HG02870 (cell line): ENCODE results near the gene L3MBTL3.
"Not testable (repeated sequence)": the region's sequence is repeated elsewhere in the genome, so short reads cannot be mapped to it uniquely, and the experiment has no call there.

Experiments
- ATAC-seq: cut with Tn5 transposase; IDR thresholded peaks from one replicate; pipeline ENCODE4 v1.9.1; 2021; ENCODE audit warnings: mild to moderate bottlenecking, moderate library complexity; ENCODE audit not compliant: unreplicated experiment

Gene L3MBTL3

DNA sequence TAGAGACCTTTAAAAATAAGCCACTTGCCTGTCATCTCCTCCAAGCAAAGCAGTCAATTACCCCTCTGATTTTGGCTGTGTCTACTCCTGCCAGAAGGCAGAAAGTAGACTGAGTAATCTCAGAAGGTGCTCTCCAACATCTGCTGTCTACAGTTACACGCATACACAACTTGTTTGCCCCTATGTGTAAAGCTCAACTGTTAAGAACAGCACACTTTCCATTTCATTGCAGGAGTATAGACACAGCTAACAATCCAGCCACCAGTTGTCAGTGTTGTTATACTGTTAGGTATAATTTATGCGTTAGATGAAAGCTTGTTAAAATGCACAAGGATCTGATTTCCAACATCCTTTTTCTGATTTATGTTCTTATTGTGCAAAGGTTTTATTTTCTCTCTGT, 116.2 kb downstream of the L3MBTL3 start:
- peak; percentile 30 for ATAC-seq

DNA sequence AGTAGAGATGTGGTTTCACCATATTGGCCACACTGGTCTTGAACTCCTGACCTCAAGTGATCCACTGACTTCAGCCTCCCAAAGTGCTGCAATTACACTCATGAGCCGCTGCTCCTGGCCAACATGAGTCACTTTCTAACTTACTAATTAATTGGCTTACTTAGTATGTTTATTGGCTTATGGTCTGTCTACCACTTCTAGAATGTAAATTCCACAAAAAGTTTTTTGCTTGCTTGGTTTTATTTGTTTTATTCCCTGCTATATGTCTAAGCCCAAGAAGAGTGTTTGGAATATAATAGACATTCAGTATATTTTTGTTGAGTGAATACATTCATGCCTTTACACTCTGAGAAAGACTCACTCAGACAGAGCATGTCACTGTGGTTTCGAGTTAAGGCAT, 118.4 kb downstream of the L3MBTL3 start:
- ATAC-seq, result no peak

DNA sequence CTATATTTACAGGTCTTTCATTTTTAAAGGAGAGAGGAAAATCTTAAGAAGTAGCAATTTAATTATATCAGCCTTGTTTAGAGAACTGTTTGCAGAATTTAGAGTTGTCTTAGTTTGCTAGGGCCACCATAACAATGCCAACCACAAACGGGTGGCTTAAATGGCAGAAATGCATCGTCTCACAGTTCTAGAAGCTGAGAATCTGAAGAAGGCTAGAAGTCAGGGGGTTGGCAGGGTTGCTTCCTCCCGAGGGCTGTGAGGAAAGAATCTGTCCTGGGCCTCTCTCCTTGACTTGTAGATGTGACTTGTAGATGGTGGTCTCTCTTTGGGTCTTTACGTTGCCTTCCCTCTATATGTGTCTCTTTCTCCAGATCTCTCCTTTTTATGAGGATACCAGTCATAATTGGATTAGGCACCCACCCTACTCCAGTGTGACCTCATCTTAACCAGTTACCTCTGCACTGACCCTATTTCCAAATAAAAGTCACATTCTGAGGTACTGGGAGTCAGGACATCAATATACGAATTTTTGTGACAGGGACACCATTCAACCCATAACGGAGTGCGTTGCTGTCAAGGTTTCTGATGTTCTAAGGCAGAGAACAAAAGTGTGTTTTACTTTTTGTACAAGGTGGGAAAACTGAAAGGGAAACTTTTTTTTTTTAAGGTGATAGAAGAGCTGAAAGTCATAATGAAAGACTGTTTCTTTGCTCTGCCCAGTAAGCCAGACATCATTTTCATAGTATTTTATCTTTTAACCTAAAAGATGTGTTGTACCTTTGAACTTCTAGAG, 119.9 kb downstream of the L3MBTL3 start:
- peak; percentile 69 for ATAC-seq

DNA sequence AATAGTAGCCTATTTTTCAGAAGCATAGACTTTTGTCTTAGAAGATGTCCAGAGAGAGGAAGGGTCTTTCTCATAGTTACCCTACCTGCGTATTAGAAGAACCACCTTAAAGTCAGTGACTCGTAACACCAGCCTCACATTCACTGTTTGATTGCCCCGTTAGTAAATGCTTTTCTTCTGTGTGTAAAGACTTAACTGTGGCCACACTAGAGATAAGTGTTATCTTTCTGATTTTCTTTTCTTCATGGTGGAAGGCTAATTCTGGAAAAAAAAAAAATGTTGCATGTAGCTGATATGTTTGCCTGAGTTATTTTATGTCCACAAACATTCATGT, 120.5 kb downstream of the L3MBTL3 start:
- peak; percentile 42 for ATAC-seq

DNA sequence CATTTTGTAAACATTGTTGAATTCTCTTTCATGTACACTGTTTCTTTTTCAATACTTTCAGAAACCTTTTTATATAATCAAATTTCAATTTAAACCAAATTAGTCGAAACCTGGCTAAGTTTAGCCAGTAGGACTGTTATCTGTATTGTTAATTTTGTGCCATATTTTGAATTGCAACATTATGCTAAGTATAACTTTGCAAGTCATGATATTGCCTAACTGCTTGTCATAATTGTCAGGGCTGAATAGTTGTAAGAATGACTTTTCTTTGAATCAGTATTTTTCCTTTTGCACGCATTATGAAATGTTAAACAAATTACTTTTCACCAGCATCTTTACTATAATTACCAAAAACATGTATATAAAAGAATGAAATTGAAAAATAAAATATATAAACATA, 121.7 kb downstream of the L3MBTL3 start:
- no peak for ATAC-seq

DNA sequence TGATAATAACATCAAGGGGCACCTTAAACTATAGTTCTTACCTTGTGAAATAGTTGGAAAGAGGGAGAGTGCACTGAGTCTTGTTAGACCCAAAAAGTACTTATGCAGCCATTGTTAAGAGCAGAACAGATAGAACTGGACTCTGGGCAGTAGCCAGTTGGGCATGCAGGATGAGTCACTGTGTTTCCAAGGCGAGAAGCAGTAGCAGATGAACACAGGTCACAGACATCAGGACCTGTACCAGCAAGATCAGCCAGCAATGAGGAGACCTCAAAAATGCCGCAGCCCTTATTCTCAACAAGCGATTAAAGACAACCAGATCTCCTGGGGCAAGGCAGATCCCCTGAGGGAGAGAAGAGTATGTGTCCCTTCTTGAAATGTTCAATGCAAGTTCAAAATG, 125.3 kb downstream of the L3MBTL3 start:
- ATAC-seq, result no peak

DNA sequence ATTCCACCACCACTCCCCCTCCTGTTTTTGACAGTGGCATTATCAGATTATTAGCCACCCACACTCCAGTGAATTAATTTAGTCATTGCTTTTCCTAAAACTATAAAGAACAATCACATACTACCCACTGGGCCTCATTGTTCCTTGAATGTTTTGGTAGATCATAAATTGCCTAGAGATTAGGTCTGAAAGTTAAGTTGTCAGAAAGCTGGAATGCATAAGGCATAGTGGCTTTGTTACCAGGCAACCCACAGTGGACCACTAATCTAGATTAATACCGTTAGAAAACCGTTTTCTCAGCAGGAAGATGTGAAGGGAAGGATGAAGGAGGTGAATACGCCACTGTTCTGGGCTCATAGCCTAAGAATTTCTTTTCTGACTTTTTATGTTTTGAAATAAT, 128.7 kb downstream of the L3MBTL3 start:
- no peak for ATAC-seq

DNA sequence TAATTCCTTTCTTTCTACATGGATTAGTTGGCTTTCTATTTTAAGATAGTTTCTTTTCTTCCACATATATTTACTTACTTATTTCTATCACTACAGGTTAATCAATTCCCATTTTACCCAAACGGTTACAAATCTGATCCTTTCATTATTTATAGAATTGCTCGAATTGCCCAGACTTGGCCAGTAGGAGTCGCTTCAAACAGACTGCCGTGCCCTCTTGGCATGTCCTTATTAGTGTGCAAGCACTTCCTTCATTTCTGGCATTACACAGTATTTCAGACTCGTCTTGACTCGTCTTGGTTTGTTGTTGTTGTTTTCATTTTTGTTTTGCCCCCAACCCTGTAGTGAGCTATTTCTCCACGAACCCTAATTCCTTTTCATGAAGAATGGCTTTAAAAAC, 129.8 kb downstream of the L3MBTL3 start:
- no peak for ATAC-seq

DNA sequence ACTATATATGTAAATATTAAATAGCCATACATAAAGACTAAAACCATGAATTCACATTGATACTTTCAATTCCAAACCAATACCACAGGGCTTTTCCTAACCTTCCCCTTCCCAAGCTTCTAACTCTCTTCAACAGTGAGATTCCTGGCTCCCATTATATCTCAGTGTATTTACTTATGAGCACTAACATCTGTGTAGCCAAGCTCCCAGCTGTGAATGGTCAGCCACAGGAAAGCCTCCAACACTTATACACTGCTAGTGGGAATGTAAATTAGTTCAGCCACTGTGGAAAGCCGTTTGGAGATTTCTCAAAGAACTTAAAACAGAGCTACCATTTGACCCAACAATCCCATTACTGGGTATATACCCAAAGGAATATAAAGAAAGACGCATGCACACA, 130.6 kb downstream of the L3MBTL3 start:
- ATAC-seq, result not testable (repeated sequence)

DNA sequence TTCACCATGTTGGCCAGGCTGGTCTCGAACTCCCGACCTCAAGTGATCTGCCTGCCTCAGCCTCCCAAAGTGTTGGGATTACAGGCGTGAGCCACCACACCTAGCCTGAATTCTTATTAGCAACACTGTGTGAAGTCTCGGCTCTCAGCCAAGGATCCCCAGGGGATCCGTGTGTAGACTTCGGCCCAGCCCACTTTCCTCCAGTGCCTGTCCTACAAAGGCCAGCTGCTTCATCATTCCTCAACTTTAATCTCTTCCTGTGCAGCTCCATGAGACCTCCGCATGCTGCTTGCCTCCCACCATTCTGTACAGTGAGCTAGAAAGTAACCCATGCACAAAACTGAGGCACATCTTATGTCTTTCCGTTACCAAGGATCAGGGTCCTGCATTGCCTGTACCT, 132.5 kb downstream of the L3MBTL3 start:
- ATAC-seq, result no peak

DNA sequence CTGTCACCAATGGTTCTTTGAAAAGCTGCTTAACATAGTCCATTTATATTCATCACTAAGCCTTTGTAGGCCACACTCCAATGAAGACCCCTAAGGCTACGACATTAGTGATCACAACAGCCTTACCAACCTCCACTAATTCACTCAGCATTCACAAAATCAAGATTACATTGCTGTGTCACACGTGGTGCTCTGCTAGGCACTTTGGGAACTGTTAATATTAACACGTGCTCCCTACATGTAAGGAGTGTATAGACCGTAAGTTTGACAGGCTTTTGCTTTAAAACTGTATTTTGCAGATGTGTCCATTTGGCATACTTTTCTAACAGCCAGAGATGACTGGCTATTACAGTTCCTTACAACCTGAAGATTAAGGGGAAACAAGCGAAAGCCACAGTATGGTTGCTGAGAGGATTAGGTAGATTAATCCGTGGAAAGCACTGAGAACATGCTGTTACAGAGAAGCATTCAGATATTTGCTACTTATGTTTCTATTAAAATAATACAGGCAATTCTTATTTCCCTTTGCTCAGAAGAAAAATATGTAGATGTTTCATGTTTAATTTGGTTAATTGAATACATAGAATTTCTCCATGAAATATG, 134.6 kb downstream of the L3MBTL3 start:
- ATAC-seq, result no peak

DNA sequence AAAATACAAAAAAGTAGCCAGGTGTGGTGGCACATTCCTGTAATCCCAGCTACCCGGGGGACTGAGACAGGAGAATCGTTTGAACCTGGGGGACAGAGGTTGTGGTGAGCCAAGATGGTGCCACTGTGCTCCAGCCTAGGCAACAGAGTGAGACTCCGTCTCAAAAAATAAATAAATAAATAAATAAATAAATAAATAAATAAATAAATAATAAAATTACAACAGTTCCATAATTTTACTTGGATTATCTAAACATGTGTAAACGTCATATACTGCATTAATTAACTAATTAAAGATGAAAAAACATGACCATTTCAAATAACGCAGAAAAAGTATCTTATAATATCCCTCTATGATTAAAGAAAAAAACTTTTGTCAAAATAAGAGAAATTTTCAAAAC, 138.5 kb downstream of the L3MBTL3 start:
- ATAC-seq, result no peak

DNA sequence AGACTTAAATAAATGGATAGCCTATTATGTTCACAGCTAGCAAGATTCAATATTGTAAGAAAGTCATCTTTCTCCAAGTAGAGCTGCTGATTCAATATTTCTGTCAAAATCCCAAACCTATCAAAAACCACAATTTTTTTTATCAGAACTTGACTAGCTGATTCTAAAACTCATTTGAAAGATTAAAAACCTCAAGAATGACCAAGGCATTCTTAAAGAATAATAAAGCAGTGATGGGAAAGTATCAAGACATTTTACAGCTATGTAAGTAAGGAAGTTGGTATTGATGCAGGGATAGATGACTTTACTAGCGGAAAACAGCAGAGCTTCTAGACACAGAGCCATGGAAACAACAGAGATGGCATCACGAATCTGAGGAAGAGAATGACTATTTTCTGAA, 139.7 kb downstream of the L3MBTL3 start:
- no peak for ATAC-seq

DNA sequence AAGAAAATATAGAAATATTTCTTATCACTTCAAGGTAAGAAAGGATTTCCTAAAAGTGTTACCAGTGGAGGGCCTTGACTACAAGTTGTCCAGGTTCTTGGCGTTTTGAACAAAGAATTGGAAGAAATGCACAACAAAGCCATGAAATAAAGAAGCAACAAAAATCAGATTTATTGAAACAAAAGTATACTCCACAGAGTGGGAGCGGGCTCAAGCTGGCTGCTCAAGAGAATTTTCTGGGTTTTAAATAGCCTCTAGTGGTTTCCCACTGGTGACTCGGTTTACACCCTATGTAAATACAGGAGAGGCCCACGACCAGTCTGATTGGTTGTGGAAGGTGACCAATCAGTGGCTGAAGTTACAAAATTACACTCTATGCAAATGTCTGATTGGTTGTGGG, 140.2 kb downstream of the L3MBTL3 start:
- ATAC-seq, result no peak

DNA sequence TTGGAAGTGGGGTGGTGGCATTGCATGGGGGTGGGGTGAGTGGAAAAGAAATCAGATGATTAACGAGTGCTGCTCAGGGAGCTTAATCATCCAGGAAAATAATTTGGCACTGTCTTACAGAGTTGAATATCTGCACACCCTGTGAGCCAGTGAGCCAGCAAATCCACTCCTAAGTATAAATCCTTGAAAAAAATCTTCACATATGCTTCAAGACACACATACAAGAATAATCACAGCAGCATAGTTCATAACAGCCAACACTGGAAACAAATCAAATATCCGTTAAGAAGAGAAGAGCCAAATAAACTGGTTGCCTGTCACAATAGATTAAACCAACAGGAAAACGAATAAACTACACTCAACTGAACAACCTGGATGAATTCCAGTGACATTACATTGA, 141.6 kb downstream of the L3MBTL3 start:
- ATAC-seq, result no peak

DNA sequence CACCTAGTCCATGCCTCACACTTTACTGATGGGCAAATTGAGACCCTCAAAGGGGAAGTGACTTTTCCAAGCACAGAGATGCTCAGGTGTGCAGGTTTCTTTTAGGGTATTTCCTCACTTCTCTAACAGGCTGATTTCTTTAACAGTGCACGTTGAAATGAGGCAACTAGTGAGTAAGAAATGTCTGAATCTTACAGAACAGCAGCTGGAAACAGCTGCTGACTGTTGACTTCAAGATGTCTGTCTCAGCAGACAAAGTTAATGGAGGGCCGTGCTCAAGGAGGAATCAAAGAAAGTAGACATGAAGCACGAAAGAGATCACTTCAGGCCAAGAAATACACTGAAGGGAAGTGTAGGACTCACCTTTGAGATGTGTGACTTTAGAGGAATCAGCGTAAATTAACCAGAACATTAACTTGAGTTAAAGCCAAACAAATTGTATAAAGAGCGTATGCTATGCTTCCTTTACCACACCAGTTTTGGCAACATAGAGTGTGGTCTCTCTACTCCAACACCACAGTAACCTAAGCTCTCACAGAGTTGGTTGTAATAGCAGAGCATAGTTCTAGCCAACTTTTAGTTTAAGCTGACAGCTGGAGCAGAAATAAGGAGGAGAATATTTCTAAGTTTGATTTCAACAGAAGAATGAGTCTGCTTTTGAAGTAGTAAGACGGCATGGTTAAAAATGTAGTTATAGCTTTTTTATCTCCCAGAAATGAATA, 143.5 kb downstream of the L3MBTL3 start:
- no peak for ATAC-seq

DNA sequence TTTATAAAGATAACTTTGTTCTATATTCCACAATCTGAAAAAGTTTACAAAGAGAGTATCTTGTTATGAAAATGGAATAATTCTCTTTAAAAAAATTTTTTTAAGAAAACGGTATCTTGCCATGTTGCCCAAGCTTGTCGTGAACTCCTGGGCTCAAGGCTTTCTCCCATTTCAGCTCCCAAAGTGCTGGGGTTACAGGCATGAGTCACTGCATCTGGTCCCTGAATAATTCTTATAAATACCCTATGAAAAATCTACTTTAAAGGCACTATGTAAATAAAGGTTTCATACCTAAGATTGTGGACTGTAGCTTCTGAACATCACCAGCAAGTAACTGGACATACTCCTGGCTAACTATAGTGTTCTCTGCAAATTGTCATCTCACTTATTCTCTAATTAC, 144.0 kb downstream of the L3MBTL3 start:
- ATAC-seq, result no peak

DNA sequence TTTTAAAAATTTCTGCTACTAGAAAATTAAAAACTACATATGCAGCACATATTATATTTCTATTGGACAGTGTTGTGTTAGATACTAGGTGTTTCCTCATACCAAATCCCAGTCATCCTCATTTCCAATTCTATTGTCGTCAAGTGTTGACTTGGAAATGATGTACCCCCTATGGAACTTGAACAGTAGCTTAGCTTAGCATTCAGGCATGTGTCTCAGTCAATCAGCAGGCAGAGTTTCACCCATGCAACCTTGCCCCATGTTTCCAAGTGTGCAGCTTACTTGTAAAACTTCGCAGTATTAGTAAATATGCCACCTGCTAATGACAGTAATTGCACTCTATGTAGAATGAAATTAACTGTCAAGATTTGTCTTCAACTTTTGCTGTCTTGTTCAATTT, 144.9 kb downstream of the L3MBTL3 start:
- no peak for ATAC-seq

DNA sequence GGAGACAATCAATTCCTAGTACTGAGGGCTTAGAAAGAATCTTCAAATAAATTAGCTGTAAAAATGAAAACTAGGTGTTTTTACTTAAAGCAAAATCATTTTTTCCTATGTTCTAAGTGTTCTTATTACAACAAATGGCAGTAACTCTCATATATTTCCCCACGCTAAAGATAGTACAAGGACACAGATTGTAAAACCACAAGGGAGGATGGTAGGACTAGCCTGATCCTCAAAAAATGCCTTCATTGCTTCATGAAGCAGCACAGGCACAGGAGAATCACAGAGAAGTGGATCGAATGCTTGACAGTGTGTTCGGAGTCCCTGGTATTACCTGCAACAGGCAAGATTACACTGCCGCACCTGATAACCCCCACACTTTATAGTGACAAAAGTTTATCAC, 145.9 kb downstream of the L3MBTL3 start:
- ATAC-seq, result no peak

DNA sequence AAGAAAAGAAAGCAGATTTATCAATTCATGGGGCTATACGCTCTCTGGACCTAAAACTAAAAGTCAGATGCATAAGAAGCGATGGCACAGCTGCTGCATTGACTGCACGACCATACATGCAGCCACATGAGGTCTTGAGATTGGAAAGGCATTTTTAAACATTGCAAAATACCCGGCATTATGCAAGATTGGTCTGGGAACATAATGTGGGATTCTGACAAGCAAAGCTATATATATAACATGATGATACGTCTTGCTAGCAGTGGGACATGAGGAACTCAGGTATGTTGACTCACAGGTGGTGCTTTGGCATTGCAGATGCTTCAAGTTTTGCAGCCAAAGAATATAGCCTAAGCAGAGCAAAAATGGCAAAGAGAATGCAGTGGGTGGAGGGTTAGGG, 149.3 kb downstream of the L3MBTL3 start:
- no peak for ATAC-seq

DNA sequence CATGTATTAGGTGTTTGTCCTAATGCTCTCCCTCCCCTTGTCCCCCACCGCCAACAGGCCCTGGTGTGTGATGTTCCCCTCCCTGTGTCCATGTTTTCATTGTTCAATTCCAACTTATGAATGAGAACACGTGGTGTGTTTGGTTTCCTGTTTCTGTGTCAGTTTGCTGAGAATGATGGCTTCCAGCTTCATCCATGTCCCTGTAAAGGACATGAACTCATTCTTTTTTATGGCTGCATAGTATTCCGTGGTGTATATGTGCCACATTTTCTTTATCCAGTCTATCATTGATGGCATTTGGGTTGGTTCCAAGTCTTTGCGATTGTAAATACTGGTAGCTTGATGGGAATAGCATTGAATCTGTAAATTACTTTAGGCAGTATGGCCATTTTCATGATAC, 151.8 kb downstream of the L3MBTL3 start:
- ATAC-seq, result not testable (repeated sequence)

DNA sequence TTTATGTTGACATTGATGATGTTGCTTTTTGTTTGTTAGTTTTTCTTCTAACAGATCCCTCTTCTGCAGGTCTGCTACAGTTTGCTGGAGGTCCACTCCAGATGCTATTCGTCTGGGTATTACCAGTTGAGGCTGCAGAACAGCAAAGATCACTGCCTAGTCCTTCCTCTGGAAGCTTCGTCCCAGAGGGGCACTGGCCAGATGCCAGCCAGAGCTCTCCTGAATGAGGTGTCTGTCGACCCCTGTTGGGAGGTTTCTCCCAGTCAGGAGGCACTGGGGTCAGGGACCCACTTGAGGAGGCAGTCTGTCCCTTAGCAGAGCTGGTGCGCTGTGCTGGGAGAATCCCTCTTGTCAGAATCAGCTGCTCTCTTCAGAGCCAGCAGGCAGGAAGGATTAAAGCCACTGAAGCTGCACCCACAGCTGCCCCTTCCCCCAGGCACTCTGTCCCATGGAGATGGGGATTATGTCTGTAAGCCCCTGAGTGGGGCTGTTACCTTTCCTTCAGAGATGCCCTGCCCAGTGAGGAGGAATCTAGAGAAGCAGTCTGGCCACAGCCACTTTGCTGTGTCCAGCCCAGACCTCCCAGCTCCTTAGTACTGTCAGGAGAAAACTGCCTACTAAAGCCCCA, 155.1 kb downstream of the L3MBTL3 start:
- ATAC-seq, result not testable (repeated sequence)
